Cardiac fibroblast (primary cell): ENCODE results near the gene GPR149.
"Not testable (repeated sequence)": the region's sequence is repeated elsewhere in the genome, so short reads cannot be mapped to it uniquely, and the experiment has no call there.

ENCODE experiments used
- DNase-seq, 2 donors: peaks; one replicate each; pipeline versions ENCODE4 v3.0.0 to v3.0.0-alpha.2; 2010; ENCODE audit warnings: low read depth in 2 of 2
- H3K4me3 ChIP-seq, 2 donors: replicated peaks in 1 of 2; 1 replicate in 1 of 2; 2 replicates in 1 of 2; pipeline ENCODE4 v1.5.1; 2011; ENCODE audit warnings: low read depth in 2 of 2, low read length in 2 of 2, mild to moderate bottlenecking in 2 of 2, moderate library complexity in 1 of 2
- CTCF ChIP-seq: IDR thresholded peaks from one replicate; pipeline ENCODE4 v1.5.1; 2011; ENCODE audit warnings: low read depth, mild to moderate bottlenecking, low read length, inconsistent platforms

GPR149 gene

GRCh38 chr3:154430014-154430413 lies at the start of gene GPR149:
Gene GPR149, minus strand, starts transcription at chr3:154430190. Its CDS starts 575 bp downstream, at chr3:154429615.
- TF ChIP-seq CTCF, result no peak
- peak in 1 of 2 donors; percentile 56 for DNase-seq
- no peak within 1 kb of the TSS for H3K4me3 ChIP-seq

- DNase-seq, result no peak
- TF ChIP-seq CTCF, result no peak
- H3K4me3 ChIP-seq, result no peak overlapping the region
These were observed 43.8 kb upstream of the GPR149 start for GRCh38 chr3:154473769-154474168.

- H3K4me3 ChIP-seq, result no peak overlapping the region
- no peak for DNase-seq
- no peak for TF ChIP-seq CTCF
These were observed 39.6 kb upstream of the GPR149 start for GRCh38 chr3:154469585-154469984.

- no peak for TF ChIP-seq CTCF
- DNase-seq, result no peak
- H3K4me3 ChIP-seq, result no peak overlapping the region
These were observed 34.6 kb upstream of the GPR149 start for GRCh38 chr3:154464440-154465190.

- no peak overlapping the region for H3K4me3 ChIP-seq
- no peak for DNase-seq
- no peak for TF ChIP-seq CTCF
These were observed 28.6 kb upstream of the GPR149 start for GRCh38 chr3:154458560-154458959.

- H3K4me3 ChIP-seq, DNase-seq: not testable (repeated sequence)
These were observed 9.1 kb upstream of the GPR149 start for GRCh38 chr3:154439081-154439480.

GRCh38 chr3:154431043-154431442 lies 1.1 kb upstream of the GPR149 start:
- no peak for DNase-seq
- no peak overlapping the region for H3K4me3 ChIP-seq
- TF ChIP-seq CTCF, result no peak
